Measurements from ENCODE around the gene TGFBR2. TPM values are rescaled to one million over a fixed set of nuclear protein-coding genes. Genes with fewer than 3 reads are reported as not detected.
A peak's percentile ranks its signal among the peaks of the same experiment; 100 is the strongest.

Gene TGFBR2
- total and polyA plus RNA-seq, 10 of the 15 experiments (the other 5 are each of a cell fraction or from before 2014, with no cell fraction given) = 0.02 to 0.98 (median 0.18) TPM; not detected in 1

GRCh38 chr3:30673425-30674341, 67.3 kb downstream of the TGFBR2 start:
- Histone ChIP-seq H3K36me3 (ENCODE audit: control insufficient read depth in 2 of 2, insufficient read depth in 2 of 2, low read length in 1 of 2) (no peaks in the 10 kb centered on the region), H3K9me3 (replicated peaks; ENCODE audit: control insufficient read depth, insufficient read depth, low read length) (no peaks in the 10 kb centered on the region; the same call in 2 of the 3 replicates), H3K79me2 (ENCODE audit: control insufficient read depth, insufficient read depth, low read length) (no peaks in the 10 kb centered on the region), H2AFZ (ENCODE audit: control insufficient read depth, low read depth, low read length) (no peak overlapping the region), H3K27me3 (replicated peaks in 1 of 2; ENCODE audit: control insufficient read depth in 2 of 2, insufficient read depth in 2 of 2, low read length in 1 of 2) (no peaks in the 10 kb centered on the region), H3K4me2 (ENCODE audit: control insufficient read depth, insufficient read depth) (no peak overlapping the region), H3K9ac (ENCODE audit: control insufficient read depth, insufficient read depth, low read length) (no peak overlapping the region), H3K4me1 (ENCODE audit: control insufficient read depth, insufficient read depth, low read length) (no peaks in the 10 kb centered on the region; the same call in 1 of the 2 replicates), H3K27ac (ENCODE audit: control insufficient read depth, insufficient read depth) (no peak overlapping the region), H4K20me1 (ENCODE audit: control insufficient read depth, insufficient read depth) (no peaks in the 10 kb centered on the region), H3K4me3 (no peak overlapping the region)
- in situ Hi-C loops (cut with MboI) = no loop called here
- ATAC-seq (no peak), FAIRE-seq (no peak), DNase-seq (ENCODE audit: low read depth, low spot score) (no peak)
- ChIA-PET CTCF (interaction anchor here (1.3 kb wide), 1 partner anchor 19 kb away, joined by 4 read pairs; no protein-coding TSS in a partner anchor), RAD21 (ENCODE audit: unreplicated experiment) (no interaction called here), POLR2A (no interaction called here), SMC1A (ENCODE audit: uncharacterized antibody, unreplicated experiment) (no interaction called here)
- no peak for TF ChIP-seq CBX3 (IDR thresholded peaks at IDR 0.05; ENCODE audit: borderline replicate concordance, low read depth)
- TF ChIP-seq, protein P1, sequence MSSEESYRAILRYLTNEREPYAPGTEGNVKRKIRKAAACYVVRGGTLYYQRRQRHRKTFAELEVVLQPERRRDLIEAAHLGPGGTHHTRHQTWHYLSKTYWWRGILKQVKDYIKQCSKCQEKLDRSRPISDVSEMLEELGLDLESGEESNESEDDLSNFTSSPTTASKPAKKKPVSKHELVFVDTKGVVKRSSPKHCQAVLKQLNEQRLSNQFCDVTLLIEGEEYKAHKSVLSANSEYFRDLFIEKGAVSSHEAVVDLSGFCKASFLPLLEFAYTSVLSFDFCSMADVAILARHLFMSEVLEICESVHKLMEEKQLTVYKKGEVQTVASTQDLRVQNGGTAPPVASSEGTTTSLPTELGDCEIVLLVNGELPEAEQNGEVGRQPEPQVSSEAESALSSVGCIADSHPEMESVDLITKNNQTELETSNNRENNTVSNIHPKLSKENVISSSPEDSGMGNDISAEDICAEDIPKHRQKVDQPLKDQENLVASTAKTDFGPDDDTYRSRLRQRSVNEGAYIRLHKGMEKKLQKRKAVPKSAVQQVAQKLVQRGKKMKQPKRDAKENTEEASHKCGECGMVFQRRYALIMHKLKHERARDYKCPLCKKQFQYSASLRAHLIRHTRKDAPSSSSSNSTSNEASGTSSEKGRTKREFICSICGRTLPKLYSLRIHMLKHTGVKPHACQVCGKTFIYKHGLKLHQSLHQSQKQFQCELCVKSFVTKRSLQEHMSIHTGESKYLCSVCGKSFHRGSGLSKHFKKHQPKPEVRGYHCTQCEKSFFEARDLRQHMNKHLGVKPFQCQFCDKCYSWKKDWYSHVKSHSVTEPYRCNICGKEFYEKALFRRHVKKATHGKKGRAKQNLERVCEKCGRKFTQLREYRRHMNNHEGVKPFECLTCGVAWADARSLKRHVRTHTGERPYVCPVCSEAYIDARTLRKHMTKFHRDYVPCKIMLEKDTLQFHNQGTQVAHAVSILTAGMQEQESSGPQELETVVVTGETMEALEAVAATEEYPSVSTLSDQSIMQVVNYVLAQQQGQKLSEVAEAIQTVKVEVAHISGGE (CRISPR knock-in tag; IDR thresholded peaks at IDR 0.05) = no peak
- no peak for TF ChIP-seq RAD51 (IDR thresholded peaks at IDR 0.05)
- TF ChIP-seq BACH1 (IDR thresholded peaks at IDR 0.05; ENCODE audit: borderline replicate concordance) = no peak
- no peak for TF ChIP-seq TCF3 (IDR thresholded peaks at IDR 0.05; ENCODE audit: borderline replicate concordance, insufficient read depth, low read depth, low read length)
- TF ChIP-seq SPI1 (IDR thresholded peaks at IDR 0.05; ENCODE audit: borderline replicate concordance, insufficient read depth, low read depth, low read length) = peak; percentile 15; the same call in 1 of the 2 replicates
- WGBS (ENCODE audit: insufficient coverage, insufficient replicate concordance, low lambda C conversion rate, missing lambda C conversion rate) = 50% methylated on average over 6 of the region's 6 CpGs
- intact Hi-C loops (cut with micrococcal nuclease; ENCODE audit: unreplicated experiment) = no loop called here
- no TSS peak for BruUV-seq (replicated peaks)
